RWPE1 (cell line): ENCODE results near the gene HHAT.

Source experiments
- CTCF ChIA-PET: fragments of 350-600 bp; sonication (Branson Sonifier 250); formaldehyde crosslinking; extraction: SDS; loops from one replicate; lab custom pipeline; 2021; lab: Yijun Ruan, JAX
- POLR2A ChIA-PET: fragments of 400-600 bp; formaldehyde crosslinking; extraction: SDS; loops from one replicate; lab custom pipeline; 2020; ENCODE audit warnings: antibody characterized with exemption; ENCODE audit not compliant: low non-redundant PET; lab: Yijun Ruan, JAX
- DNase-seq: peaks from one replicate; pipeline ENCODE4 v3.0.0; 2012; ENCODE audit warnings: low spot score
- H3K27ac ChIP-seq: fragments of 450-650 bp; 2 replicates; pipeline ENCODE4 v1.5.1; 2017
- CTCF ChIP-seq: fragments of 450-650 bp; conservative IDR thresholded peaks from 2 replicates; pipeline ENCODE4 v1.5.1; 2017; ENCODE audit warnings: low read depth, mild to moderate bottlenecking

Gene HHAT

DNA sequence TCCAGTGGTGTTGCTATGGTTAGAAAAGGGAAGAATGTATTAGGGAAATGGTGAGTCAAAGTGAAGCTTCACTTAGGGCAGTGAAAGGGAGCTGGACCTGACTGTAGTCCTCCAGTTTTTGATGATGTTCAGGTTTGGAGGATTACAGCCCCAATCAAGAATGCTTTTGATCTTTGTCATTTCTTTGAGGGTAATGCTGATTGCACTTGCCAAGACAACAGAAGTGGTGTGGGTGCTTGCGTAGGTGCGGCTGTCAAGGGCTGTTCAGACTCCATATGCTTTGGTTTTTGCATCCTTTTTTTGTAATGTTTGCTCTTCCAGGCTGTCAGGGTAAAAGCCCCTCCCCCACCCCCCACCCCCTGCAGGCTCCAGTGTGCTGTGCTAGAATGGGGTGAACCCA is 38.9 kb downstream of the HHAT start:
- ChIA-PET CTCF (no interaction called here), POLR2A (no interaction called here)
- H3K27ac ChIP-seq = no peak overlapping the region
- no peak for DNase-seq
- TF ChIP-seq CTCF = no peak

GRCh38 chr1:210369425-210369824 is 40.7 kb downstream of the HHAT start:
- ChIA-PET CTCF (interaction anchor here (0.6 to 1.7 kb wide), 4 partner anchors 8 to 241 kb away, joined by 3 to 5 read pairs (median 4); partner anchors contain the start of gene HHAT), POLR2A (no interaction called here)
- no peak for TF ChIP-seq CTCF
- H3K27ac ChIP-seq = no peak overlapping the region
- DNase-seq = no peak

DNA sequence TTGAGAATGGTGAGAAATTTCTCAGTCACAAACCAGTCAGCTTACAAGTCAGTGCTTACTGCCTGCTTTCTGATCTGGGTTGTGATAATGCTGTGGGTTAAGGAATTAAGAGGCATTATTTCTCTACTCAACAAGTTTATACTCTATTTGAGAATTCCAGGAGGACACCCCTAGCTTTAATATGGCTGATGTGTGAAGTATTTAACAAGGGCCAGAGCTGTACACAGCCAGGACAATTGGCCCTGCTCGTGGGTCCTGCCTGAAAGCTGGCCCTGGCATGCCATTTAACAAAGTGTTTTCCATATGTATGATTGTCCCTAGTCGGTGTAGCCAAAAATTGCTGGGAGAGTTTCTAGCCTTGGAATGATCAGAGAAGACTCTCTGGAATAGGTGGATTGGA is 43.2 kb downstream of the HHAT start:
- no peak overlapping the region for H3K27ac ChIP-seq
- ChIA-PET POLR2A (no interaction called here), CTCF (interaction anchor here (0.6 kb wide), 2 partner anchors 17 to 120 kb away, joined by 3 read pairs; no protein-coding TSS in a partner anchor)
- DNase-seq = no peak
- TF ChIP-seq CTCF = no peak

GRCh38 chr1:210372491-210372890 is 43.8 kb downstream of the HHAT start:
- DNase-seq = no peak
- CTCF ChIA-PET = interaction anchor here (0.6 kb wide), 2 partner anchors 120 to 886 kb away, joined by 3 read pairs; no protein-coding TSS in a partner anchor
- POLR2A ChIA-PET = no interaction called here
- H3K27ac ChIP-seq = no peak overlapping the region
- TF ChIP-seq CTCF = no peak

GRCh38 chr1:210372931-210373627 is 44.4 kb downstream of the HHAT start:
- no peak for TF ChIP-seq CTCF
- DNase-seq = no peak
- no peak overlapping the region for H3K27ac ChIP-seq
- POLR2A ChIA-PET = no interaction called here
- CTCF ChIA-PET = interaction anchor here (0.6 to 1.1 kb wide), 3 partner anchors 11 to 886 kb away, joined by 3 to 4 read pairs (median 3); no protein-coding TSS in a partner anchor

DNA sequence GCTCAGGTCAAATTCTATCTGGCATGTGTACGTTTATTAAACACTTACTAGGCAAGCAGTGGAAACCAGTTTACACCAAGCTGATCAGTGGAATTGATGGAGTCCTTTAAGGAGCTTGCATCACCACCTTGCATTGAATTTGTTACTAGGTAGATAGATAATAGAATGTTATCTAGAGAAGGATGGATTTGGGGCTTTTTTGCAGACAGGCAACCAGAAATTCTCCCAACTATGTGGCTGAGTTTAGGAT is 44.9 kb downstream of the HHAT start:
- no peak for DNase-seq
- POLR2A ChIA-PET = no interaction called here
- CTCF ChIA-PET = interaction anchor here (0.7 to 1.3 kb wide), 4 partner anchors 11 to 514 kb away, joined by 3 to 5 read pairs (median 4); no protein-coding TSS in a partner anchor
- TF ChIP-seq CTCF = no peak
- no peak overlapping the region for H3K27ac ChIP-seq
